ENCODE data around the gene NCAPD3.

DNA sequence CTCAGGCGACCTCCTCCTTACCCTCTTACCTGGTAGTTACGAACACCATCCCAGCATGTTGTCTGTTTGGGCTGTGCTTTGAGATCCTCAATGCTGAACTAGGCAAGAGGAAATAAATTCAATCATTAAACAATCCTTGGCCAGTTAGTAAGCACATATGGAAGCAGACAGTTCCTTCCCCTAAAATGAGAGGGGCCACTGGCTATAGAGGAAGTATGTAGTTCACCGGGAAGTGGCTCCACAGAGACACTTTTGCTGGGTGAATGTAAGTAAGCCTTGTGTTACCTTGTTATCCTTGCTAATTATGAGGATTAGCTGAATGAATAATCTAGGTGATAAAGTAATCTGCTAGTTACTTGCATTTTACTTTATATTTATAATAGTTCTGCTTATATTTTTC lies 26.5 kb upstream of the NCAPD3 start:
- TF ChIP-seq POLR2AphosphoS5 (IDR thresholded peaks at IDR 0.05; ENCODE audit: low read depth, low read length) = no peak
- TF ChIP-seq POLR2A (IDR thresholded peaks at IDR 0.05; ENCODE audit: low read depth, low read length) = no peak
